ENCODE measurements around the gene INSIG1. TPM values are rescaled to one million over a fixed set of nuclear protein-coding genes. Genes with fewer than 3 reads are reported as not detected.

INSIG1 gene
- total RNA-seq, 1 donor from 2014 or later: 21.8 TPM

GRCh38 chr7:155257482-155258225, 40.0 kb upstream of the INSIG1 start:
- Mint-ChIP-seq H3K27me3 (ENCODE audit: unreplicated experiment) (peaks cover 11% of the 10 kb centered on the region), H3K4me1 (ENCODE audit: unreplicated experiment) (peaks cover 41% of the 10 kb centered on the region), H3K36me3 (ENCODE audit: unreplicated experiment) (no peaks in the 10 kb centered on the region), H3K27ac (ENCODE audit: unreplicated experiment) (peak overlapping the region; percentile 93), H3K4me3 (ENCODE audit: unreplicated experiment) (peak overlapping the region; percentile 53), H3K9me3 (ENCODE audit: unreplicated experiment) (no peaks in the 10 kb centered on the region)
- TF ChIP-seq CTCF (IDR thresholded peaks at IDR 0.05): no peak
- peak; percentile 88 for DNase-seq (ENCODE audit: extremely low spot score, unreplicated experiment)

GRCh38 chr7:155258226-155258560, 39.5 kb upstream of the INSIG1 start:
- Mint-ChIP-seq H3K4me1 (ENCODE audit: unreplicated experiment) (peaks cover 41% of the 10 kb centered on the region), H3K27ac (ENCODE audit: unreplicated experiment) (peak overlapping the region; percentile 93), H3K4me3 (ENCODE audit: unreplicated experiment) (peak overlapping the region; percentile 53), H3K36me3 (ENCODE audit: unreplicated experiment) (no peaks in the 10 kb centered on the region), H3K27me3 (ENCODE audit: unreplicated experiment) (peaks cover 11% of the 10 kb centered on the region), H3K9me3 (ENCODE audit: unreplicated experiment) (no peaks in the 10 kb centered on the region)
- no peak for DNase-seq (ENCODE audit: extremely low spot score, unreplicated experiment)
- TF ChIP-seq CTCF (IDR thresholded peaks at IDR 0.05): no peak

GRCh38 chr7:155259866-155260497, 37.7 kb upstream of the INSIG1 start:
- no peak for DNase-seq (ENCODE audit: extremely low spot score, unreplicated experiment)
- peaks cover under 1% of the 10 kb centered on the region for H3K27me3 Mint-ChIP-seq (ENCODE audit: unreplicated experiment)
- H3K36me3 Mint-ChIP-seq (ENCODE audit: unreplicated experiment): no peaks in the 10 kb centered on the region
- H3K9me3 Mint-ChIP-seq (ENCODE audit: unreplicated experiment): no peaks in the 10 kb centered on the region
- peaks cover 39% of the 10 kb centered on the region for H3K4me1 Mint-ChIP-seq (ENCODE audit: unreplicated experiment)
- no peak overlapping the region for H3K4me3 Mint-ChIP-seq (ENCODE audit: unreplicated experiment)
- no peak for TF ChIP-seq CTCF (IDR thresholded peaks at IDR 0.05)
- no peak overlapping the region for H3K27ac Mint-ChIP-seq (ENCODE audit: unreplicated experiment)

- no peak for DNase-seq (ENCODE audit: extremely low spot score, unreplicated experiment)
- Mint-ChIP-seq H3K36me3 (ENCODE audit: unreplicated experiment) (no peaks in the 10 kb centered on the region), H3K9me3 (ENCODE audit: unreplicated experiment) (no peaks in the 10 kb centered on the region), H3K4me3 (ENCODE audit: unreplicated experiment) (no peak overlapping the region), H3K27me3 (ENCODE audit: unreplicated experiment) (no peaks in the 10 kb centered on the region), H3K4me1 (ENCODE audit: unreplicated experiment) (peaks cover 35% of the 10 kb centered on the region), H3K27ac (ENCODE audit: unreplicated experiment) (no peak overlapping the region)
- TF ChIP-seq CTCF (IDR thresholded peaks at IDR 0.05): no peak
These were observed 37.2 kb upstream of the INSIG1 start for GRCh38 chr7:155260498-155260872.
